Parathyroid adenoma (tissue), 2 donors: ENCODE data around the gene BCR.

Source experiments
- H2AFZ ChIP-seq: fragments of 300-600 bp; sonication (generic); one replicate; pipeline ENCODE4 v1.7.0; 2017; ENCODE audit warnings: antibody characterized with exemption, mild to moderate bottlenecking
- H3K27ac ChIP-seq: fragments of 300-600 bp; sonication (generic); one replicate; pipeline ENCODE4 v1.7.0; 2017
- H3K27me3 ChIP-seq: fragments of 300-600 bp; sonication (generic); one replicate; pipeline ENCODE4 v1.7.0; 2017; ENCODE audit warnings: low read length; ENCODE audit not compliant: control insufficient read depth, insufficient read depth
- H3K36me3 ChIP-seq: fragments of 300-600 bp; sonication (generic); one replicate; pipeline ENCODE4 v1.7.0; 2017; ENCODE audit warnings: low read length; ENCODE audit not compliant: control insufficient read depth, insufficient read depth
- H3K4me1 ChIP-seq: fragments of 300-600 bp; sonication (generic); one replicate; pipeline ENCODE4 v1.7.0; 2017; ENCODE audit warnings: control low read depth
- H3K4me2 ChIP-seq: fragments of 300-600 bp; sonication (generic); one replicate; pipeline ENCODE4 v1.7.0; 2017; ENCODE audit warnings: low read length
- H3K4me3 ChIP-seq: fragments of 300-600 bp; sonication (generic); one replicate; pipeline ENCODE4 v1.7.0; 2017; ENCODE audit warnings: low read depth, low read length
- H3K79me2 ChIP-seq: fragments of 300-600 bp; sonication (generic); one replicate; pipeline ENCODE4 v1.7.0; 2017; ENCODE audit warnings: control low read depth
- H3K9ac ChIP-seq: fragments of 300-600 bp; sonication (generic); one replicate; pipeline ENCODE4 v1.7.0; 2017; ENCODE audit warnings: mild to moderate bottlenecking
- H3K9me3 ChIP-seq: fragments of 300-600 bp; sonication (generic); one replicate; pipeline ENCODE4 v1.7.0; 2017; ENCODE audit warnings: low read length; ENCODE audit not compliant: control insufficient read depth
- TF ChIP-seq, protein P1 (sequence below): fragments of 300-600 bp; sonication (generic); IDR thresholded peaks from one replicate; pipeline ENCODE4 v1.7.0; 2017; ENCODE audit warnings: antibody characterized with exemption, mild to moderate bottlenecking
- donor health status: primary hyperparathyroidism.

The BCR gene

DNA sequence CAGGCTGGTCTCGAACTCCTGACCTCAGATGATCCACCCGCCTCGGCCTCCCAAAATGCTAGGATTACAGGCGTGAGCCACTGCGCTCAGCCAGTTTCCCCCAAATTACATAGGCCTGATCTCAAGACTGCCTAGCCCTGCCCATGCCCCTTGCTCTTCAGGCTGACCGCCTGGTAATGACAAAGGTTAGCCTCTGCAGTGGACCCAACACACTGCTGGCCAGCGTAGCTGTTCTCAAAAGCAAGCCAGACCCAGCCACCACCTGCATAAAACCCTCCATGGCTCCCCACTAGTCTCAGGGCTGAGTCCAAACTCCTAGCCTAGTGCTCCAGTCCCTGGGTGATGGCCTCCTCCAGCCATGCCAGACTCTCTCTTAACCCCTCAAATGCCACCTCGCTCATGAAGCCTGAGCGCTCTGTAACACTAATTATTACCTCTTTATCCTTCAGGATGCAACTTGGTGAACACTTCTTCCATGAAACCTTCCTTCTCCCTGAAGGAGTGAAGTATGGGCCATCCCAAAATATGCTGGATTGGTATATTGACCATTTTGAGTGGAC, 37.7 kb upstream of the BCR start:
- TF ChIP-seq, protein P1, sequence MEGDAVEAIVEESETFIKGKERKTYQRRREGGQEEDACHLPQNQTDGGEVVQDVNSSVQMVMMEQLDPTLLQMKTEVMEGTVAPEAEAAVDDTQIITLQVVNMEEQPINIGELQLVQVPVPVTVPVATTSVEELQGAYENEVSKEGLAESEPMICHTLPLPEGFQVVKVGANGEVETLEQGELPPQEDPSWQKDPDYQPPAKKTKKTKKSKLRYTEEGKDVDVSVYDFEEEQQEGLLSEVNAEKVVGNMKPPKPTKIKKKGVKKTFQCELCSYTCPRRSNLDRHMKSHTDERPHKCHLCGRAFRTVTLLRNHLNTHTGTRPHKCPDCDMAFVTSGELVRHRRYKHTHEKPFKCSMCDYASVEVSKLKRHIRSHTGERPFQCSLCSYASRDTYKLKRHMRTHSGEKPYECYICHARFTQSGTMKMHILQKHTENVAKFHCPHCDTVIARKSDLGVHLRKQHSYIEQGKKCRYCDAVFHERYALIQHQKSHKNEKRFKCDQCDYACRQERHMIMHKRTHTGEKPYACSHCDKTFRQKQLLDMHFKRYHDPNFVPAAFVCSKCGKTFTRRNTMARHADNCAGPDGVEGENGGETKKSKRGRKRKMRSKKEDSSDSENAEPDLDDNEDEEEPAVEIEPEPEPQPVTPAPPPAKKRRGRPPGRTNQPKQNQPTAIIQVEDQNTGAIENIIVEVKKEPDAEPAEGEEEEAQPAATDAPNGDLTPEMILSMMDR, result no peak
- peaks cover 2% of the 10 kb centered on the region for H3K4me1 ChIP-seq
- no peaks in the 10 kb centered on the region for H3K27me3 ChIP-seq
- no peak overlapping the region for H3K27ac ChIP-seq
- no peaks in the 10 kb centered on the region for H3K9me3 ChIP-seq
- no peaks in the 10 kb centered on the region for H3K79me2 ChIP-seq
- H3K4me3 ChIP-seq, result no peak overlapping the region
- no peak overlapping the region for H2AFZ ChIP-seq
- no peak overlapping the region for H3K4me2 ChIP-seq
- no peak overlapping the region for H3K9ac ChIP-seq
- H3K36me3 ChIP-seq, result no peaks in the 10 kb centered on the region

DNA sequence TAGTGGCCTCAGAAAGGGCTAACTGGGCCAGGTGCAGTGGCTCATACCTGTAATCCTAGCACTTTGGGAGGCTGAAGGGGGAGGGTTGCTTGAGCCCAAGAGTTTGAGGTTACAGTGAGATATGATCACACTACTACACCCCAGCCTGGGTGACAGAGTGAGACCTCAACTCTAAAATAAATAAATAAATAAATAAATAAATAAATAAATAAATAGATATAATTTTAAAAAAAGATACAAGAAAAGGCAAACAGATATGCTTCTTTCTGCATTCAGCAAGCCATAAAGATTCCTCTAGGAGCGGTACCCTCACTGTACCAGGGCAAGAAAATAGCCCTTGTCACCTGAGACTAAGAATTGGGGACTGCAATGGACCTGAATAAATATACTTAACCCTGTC, 37.2 kb upstream of the BCR start:
- Histone ChIP-seq H2AFZ (no peak overlapping the region), H3K9me3 (no peaks in the 10 kb centered on the region), H3K4me1 (peaks cover 2% of the 10 kb centered on the region), H3K9ac (no peak overlapping the region), H3K27ac (no peak overlapping the region), H3K36me3 (no peaks in the 10 kb centered on the region), H3K79me2 (no peaks in the 10 kb centered on the region), H3K27me3 (no peaks in the 10 kb centered on the region), H3K4me3 (no peak overlapping the region), H3K4me2 (no peak overlapping the region)
- TF ChIP-seq, protein P1, result no peak

GRCh38 chr22:23144432-23144831, 35.9 kb upstream of the BCR start:
- Histone ChIP-seq H3K27me3 (no peaks in the 10 kb centered on the region), H3K27ac (no peak overlapping the region), H3K79me2 (no peaks in the 10 kb centered on the region), H3K4me2 (peak overlapping the region; percentile 95), H3K9me3 (no peaks in the 10 kb centered on the region), H3K4me1 (peaks cover 2% of the 10 kb centered on the region), H2AFZ (no peak overlapping the region), H3K36me3 (no peaks in the 10 kb centered on the region), H3K9ac (no peak overlapping the region), H3K4me3 (no peak overlapping the region)
- TF ChIP-seq, protein P1, result no peak

DNA sequence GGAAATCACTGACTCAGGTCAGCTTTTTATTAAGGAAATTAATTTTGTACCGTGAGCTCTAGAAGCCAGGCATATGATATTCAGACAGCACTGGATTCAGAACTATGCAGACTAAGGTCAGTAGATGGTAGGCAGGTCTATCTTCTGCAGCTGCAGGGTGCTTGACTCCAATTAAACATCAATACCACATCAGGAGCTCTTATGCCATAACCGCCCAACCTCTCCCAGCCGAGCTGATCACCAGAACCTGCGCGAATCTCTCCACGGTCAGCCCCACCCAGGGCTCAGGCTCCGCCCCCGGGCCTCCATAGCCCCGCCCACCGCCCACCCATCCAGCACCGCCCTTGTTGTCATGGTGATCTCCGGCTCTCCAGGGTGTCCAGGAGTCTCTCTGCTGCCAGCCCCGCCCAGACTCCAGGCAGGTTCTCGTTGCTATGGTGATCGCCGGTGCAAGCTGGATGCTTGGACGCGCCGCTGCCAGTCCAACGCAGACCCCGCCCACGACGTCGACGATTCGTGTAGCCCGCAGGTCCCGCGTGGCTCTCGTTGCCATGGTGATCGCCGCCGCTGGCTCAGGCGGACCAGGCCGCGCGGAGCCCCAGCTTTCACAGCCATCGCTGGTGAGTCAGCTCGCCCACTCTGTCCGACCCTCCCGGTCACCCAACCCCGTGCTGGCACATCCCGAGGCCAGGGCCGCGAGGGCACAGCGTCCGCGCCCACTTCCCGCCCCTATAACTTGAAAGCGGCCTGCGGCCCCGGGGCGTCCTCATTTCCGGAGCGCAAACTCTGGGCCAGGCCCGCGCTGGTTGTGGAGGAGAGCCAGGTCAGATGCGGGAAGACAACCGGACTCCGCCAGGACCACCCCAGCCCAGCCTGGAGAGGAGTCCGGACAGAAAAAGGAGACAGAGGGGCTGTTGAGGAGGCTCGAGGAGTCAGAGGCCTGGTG, 35.1 kb upstream of the BCR start, which contains the start of gene RAB36:
TSS of gene RAB36 (plus strand) at position 546 of the 946 bp plus-strand sequence. CDS start 1,140 bp downstream, outside the sequence.
- Histone ChIP-seq H2AFZ (peak within 1 kb of the TSS; percentile 72), H3K36me3 (no peaks in the 10 kb centered on the region), H3K4me2 (peak within 1 kb of the TSS; percentile 95), H3K27ac (no peak within 1 kb of the TSS), H3K79me2 (no peaks in the 10 kb centered on the region), H3K27me3 (no peaks in the 10 kb centered on the region), H3K4me3 (peak within 1 kb of the TSS; percentile 74), H3K9ac (no peak within 1 kb of the TSS), H3K9me3 (no peaks in the 10 kb centered on the region), H3K4me1 (peaks cover 2% of the 10 kb centered on the region)
- TF ChIP-seq, protein P1, result no peak
